ENCODE data around the gene SH3RF3. TPM values are rescaled to one million over a fixed set of nuclear protein-coding genes. Genes with fewer than 3 reads are reported as not detected.
"Not testable (repeated sequence)": the region's sequence is repeated elsewhere in the genome, so short reads cannot be mapped to it uniquely, and the experiment has no call there.

SH3RF3 gene
- total RNA-seq, 2 donors from 2014 or later: 0.05 TPM; not detected in 1

DNA sequence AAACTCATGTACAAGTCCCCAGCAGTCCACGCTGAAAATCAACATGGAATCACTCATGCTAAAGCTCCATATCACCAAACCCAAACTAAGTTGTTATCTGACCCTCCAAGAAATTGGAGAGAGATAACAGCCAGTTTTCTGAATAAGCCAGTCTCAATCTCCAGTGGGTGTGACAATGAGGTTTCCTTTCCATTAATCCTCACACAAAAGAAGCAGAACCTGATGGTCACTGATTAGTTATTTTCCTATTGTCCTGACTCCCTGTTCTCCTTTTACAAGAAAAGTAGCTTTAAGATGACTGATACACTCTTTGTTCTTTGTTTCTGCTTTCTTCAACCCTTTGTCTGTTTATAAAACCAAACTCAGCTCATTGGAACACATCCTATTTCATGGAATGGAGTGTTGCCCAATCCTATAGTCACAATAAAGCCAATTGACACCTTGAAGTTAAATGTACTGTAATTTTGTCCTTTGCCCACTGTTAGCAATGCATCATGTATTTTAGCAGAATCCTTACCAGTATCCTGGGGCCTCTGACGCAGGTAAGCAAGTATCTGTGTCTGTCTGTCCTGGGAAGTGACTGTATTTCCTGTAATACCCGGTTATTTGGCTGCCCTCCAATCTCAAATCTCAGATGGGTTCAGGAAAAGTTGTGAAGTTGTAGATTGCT is 30.6 kb upstream of the SH3RF3 start:
- H3K36me3 Mint-ChIP-seq: no peaks in the 10 kb centered on the region
- H3K4me3 Mint-ChIP-seq: no peak overlapping the region
- peaks cover 29 to 38% of the 10 kb centered on the region in 2 donors for H3K27me3 Mint-ChIP-seq
- DNase-seq (ENCODE audit: low spot score) (no peak), ATAC-seq (no peak)
- H3K27ac Mint-ChIP-seq: no peak overlapping the region
- peaks cover 0 to 3% of the 10 kb centered on the region in 2 donors for H3K4me1 Mint-ChIP-seq (ENCODE audit: low read depth in 2 of 2)
- peaks cover 5% of the 10 kb centered on the region for H3K9me3 Mint-ChIP-seq

DNA sequence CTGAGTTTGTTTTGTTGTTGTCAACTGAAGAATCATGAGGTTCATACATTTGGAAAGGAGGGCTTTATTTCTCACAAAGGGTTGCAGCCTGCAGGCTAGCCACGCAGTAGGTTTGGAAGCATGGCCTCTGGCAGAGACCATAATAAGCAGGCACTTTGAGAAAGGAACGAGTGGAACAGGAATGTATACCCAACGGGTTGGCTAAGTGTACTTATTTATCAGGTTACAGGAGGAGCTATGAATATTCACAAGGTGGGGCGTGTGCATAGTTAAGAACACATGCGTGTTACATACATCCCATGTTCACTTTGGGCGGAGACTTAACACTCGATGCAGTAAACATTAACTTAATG is 30.1 kb upstream of the SH3RF3 start:
- Mint-ChIP-seq H3K27ac (no peak overlapping the region), H3K4me3 (no peak overlapping the region), H3K9me3 (peaks cover 3% of the 10 kb centered on the region), H3K27me3 (peaks cover 30 to 38% of the 10 kb centered on the region in 2 donors), H3K4me1 (ENCODE audit: low read depth in 2 of 2) (peaks cover 0 to 3% of the 10 kb centered on the region in 2 donors), H3K36me3 (no peaks in the 10 kb centered on the region)
- ATAC-seq: no peak
- no peak for DNase-seq (ENCODE audit: low spot score)

DNA sequence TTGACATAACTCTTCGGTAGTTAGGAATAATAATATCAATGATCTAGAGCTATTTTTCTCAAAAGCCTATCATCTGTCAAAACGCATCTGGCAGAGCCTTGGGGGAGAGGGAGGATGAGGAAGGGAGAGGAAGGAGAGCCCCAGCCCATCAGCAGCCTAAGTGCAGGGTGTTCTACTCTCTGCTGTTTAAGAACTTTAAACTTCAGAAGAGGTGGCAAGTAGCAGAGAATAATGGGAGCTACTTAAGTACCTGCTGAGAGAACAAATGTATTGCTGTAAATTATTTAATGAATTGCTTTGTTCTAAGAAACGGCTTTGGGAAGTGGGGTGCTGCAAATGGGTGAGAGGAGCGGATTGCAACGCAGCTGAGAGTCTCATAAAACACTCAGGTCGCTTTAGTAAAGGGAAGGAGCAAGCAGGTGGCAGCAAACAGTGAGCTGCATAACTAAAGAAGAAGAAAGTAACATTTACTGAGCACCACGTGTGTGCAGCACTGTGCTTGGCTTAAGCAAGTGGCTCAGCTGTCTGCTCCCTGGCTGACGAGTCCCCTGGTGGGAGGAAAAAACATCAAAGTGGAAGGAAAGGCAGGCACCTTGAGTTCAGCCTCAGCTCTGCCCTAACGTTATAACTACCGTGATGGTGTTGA is 26.3 kb upstream of the SH3RF3 start:
- Mint-ChIP-seq H3K27me3 (peaks cover 27 to 38% of the 10 kb centered on the region in 2 donors), H3K27ac (no peak overlapping the region)

DNA sequence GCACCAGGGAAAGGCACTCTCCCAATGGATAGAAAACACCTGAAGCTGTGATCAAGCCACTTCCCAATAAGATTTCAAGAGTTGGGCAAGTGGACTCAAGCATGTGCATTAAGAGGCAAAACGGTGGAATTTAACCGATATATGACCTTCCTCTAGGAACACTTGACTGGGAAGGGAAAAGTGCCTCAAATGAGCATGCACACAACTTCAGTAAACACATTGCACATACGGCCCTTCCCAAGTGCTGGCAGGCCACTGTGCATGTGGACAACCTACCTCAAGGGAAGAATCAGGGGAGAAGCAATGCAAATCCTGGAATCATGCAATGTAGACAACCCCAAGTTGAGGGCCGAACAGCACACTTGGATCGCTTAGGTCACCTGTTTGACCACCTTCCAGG is 23.9 kb upstream of the SH3RF3 start:
- Mint-ChIP-seq H3K4me1 (ENCODE audit: low read depth in 2 of 2) (peaks cover 0 to 3% of the 10 kb centered on the region in 2 donors), H3K36me3 (no peaks in the 10 kb centered on the region), H3K9me3 (no peaks in the 10 kb centered on the region), H3K27me3 (peaks cover 17 to 22% of the 10 kb centered on the region in 2 donors), H3K4me3 (no peak overlapping the region), H3K27ac (no peak overlapping the region)
- ATAC-seq (no peak), DNase-seq (ENCODE audit: low spot score) (no peak)

More for the DNA sequence above, 26.3 kb upstream of the SH3RF3 start:
- Mint-ChIP-seq H3K9me3 (no peaks in the 10 kb centered on the region), H3K36me3 (no peaks in the 10 kb centered on the region), H3K4me1 (ENCODE audit: low read depth in 2 of 2) (peaks cover 0 to 3% of the 10 kb centered on the region in 2 donors), H3K4me3 (no peak overlapping the region)
- no peak for DNase-seq (ENCODE audit: low spot score)
- no peak for ATAC-seq

DNA sequence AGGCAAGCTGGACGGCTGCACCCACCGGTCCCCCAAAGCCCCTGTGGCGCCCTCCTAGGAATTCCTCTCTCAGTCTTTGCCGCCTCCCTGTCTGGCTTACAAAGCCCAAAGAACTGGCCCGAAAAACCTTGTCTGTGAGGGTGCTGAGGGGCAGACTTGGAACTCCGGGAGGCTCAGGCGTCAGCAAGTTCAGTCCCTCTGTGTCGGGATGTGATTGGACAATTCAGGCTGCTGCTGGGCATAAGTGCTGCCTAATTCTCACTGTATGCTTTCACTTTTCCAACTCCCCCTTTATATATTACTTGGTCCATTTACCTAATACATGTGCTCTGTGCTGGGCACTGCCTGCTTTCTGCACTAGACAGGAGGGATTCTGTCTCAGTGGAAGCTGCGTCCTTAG is 20.3 kb upstream of the SH3RF3 start:
- Mint-ChIP-seq H3K4me1 (ENCODE audit: low read depth in 2 of 2) (no peaks in the 10 kb centered on the region), H3K27me3 (no peaks in the 10 kb centered on the region), H3K9me3 (no peaks in the 10 kb centered on the region), H3K27ac (no peak overlapping the region), H3K36me3 (no peaks in the 10 kb centered on the region), H3K4me3 (no peak overlapping the region)
- DNase-seq (ENCODE audit: low spot score): no peak
- no peak for ATAC-seq

DNA sequence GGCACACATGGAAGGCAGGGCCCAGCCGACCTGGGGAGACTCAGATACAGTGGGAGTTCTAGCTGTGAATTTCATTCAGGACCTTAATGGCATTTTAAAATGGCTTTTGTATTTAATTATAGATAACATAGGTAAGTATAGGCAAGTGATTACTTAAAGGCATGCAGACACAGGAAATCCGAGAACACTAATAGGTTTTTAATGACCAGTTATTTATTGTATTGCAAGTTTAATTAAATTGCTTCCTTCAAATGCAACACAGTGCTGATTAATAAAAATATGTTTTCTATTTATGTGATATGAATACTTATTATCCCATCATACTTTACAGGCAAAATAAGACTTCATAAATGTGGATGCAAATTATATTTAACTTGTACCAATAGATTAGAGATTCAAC is 19.7 kb upstream of the SH3RF3 start:
- Mint-ChIP-seq H3K36me3 (no peaks in the 10 kb centered on the region), H3K4me3 (no peak overlapping the region), H3K27ac (no peak overlapping the region)

DNA sequence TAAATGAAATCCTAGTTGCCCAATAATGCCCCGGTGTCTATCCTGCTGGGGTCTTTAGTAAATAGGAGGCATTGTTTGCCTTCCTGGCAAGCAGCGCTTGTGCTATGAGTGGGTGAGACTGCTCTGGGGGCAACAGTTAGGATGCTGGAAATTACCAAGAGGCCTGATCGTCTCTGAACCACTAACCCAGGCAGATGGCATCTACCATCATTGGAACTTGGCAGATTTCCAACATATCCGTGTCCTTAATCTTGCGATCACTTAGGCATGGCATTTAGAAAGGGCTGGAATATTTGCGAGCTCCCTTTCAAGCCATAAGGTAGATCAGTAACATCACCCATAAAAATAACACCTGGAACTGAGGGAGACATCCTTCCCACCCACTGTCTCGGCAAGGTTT is 18.8 kb upstream of the SH3RF3 start:
- Mint-ChIP-seq H3K4me3 (no peak overlapping the region), H3K4me1 (ENCODE audit: low read depth in 2 of 2) (no peaks in the 10 kb centered on the region), H3K27me3 (peaks cover 5 to 8% of the 10 kb centered on the region in 2 donors), H3K9me3 (no peaks in the 10 kb centered on the region), H3K36me3 (no peaks in the 10 kb centered on the region), H3K27ac (no peak overlapping the region)
- no peak for DNase-seq (ENCODE audit: low spot score)
- ATAC-seq: no peak

More for the DNA sequence above, 19.7 kb upstream of the SH3RF3 start:
- Mint-ChIP-seq H3K9me3 (no peaks in the 10 kb centered on the region), H3K4me1 (ENCODE audit: low read depth in 2 of 2) (no peaks in the 10 kb centered on the region), H3K27me3 (no peaks in the 10 kb centered on the region)
- DNase-seq (ENCODE audit: low spot score): no peak
- no peak for ATAC-seq

DNA sequence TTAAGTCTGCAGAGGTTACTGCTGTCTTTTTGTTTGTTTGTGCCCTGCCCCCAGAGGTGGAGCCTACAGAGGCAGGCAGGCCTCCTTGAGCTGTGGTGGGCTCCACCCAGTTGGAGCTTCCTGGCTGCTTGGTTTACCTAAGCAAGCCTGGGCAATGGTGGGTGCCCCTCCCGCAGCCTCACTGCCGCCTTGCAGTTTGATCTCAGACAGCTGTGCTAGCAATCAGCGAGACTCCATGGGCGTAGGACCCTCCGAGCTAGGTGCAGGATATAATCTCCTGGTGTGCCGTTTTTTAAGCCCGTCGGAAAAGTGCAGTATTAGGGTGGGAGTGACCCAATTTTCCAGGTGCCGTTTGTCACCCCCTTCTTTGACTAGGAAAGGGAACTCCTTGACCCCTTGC is 11.8 kb upstream of the SH3RF3 start:
- H3K4me3 Mint-ChIP-seq; DNase-seq (ENCODE audit: low spot score); H3K36me3 Mint-ChIP-seq; H3K9me3 Mint-ChIP-seq; H3K27ac Mint-ChIP-seq; H3K4me1 Mint-ChIP-seq (ENCODE audit: low read depth in 2 of 2); ATAC-seq: not testable (repeated sequence)
- H3K27me3 Mint-ChIP-seq: peaks cover 18 to 28% of the 10 kb centered on the region in 2 donors

DNA sequence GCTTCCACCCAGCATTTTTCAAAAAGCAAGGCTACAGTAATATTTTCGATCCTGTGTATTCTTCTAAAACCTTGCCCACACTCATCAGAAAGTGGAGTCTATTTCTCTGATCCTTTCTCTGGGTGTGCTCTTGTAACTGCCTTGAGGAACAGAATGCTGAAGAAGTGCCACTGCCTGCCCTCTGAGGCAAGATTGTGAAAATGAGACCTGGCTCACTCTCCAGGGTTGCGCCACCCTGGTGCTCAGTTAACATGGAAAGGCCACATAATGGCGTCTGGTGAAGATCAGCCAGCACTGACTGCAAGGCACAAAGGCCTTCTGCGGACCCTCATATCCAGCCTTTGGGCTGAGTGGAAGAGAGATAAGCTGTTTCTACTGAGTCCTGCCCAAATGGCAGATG is 11.2 kb upstream of the SH3RF3 start:
- Mint-ChIP-seq H3K36me3 (no peaks in the 10 kb centered on the region), H3K27ac (no peak overlapping the region), H3K27me3 (peaks cover 18 to 30% of the 10 kb centered on the region in 2 donors), H3K4me3 (no peak overlapping the region), H3K4me1 (ENCODE audit: low read depth in 2 of 2) (no peaks in the 10 kb centered on the region), H3K9me3 (no peaks in the 10 kb centered on the region)
- DNase-seq (ENCODE audit: low spot score) (no peak), ATAC-seq (no peak)

DNA sequence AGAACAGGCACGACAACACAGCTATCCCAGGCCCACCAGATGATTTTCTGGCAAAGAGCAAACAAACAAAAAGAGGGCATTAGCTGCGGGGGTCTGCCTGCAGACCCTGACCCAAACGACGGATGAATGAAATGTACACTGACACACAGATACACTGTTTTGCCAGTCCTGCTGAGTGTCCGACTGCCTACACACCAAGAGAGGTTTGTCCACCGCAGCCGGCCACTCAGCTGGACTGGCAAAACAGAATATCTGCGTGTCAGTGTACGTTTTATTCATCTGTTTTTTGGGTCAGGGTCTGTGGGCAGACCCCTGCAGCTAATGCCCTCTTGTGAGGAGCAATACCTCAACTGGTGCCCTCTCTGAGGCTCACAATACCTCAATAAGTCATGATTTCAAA is 10.7 kb upstream of the SH3RF3 start:
- Mint-ChIP-seq H3K4me1 (ENCODE audit: low read depth in 2 of 2) (no peaks in the 10 kb centered on the region), H3K36me3 (no peaks in the 10 kb centered on the region), H3K9me3 (no peaks in the 10 kb centered on the region), H3K27ac (no peak overlapping the region), H3K27me3 (peaks cover 20 to 35% of the 10 kb centered on the region in 2 donors), H3K4me3 (no peak overlapping the region)
- DNase-seq (ENCODE audit: low spot score): no peak
- no peak for ATAC-seq

DNA sequence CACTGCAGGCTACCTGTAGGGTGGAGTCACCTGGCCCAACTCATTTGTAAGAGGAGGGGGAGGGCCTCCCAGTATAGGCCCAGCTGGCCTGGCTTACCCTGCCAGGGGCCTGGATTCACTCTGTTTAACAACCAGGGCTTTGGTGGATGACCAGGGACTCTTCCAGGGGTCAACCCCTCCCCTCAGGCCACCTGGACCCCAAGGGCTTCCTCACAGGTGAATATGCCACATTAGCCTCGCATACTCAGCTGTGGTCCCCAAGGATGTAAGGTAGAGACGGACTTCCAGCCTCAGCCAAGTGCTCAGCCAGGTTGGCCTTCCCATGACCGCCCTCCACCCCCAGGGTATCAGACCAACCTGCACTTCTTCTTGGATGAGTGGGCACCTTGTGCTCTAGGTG is 8.8 kb upstream of the SH3RF3 start:
- H3K9me3 Mint-ChIP-seq: no peaks in the 10 kb centered on the region
- no peak for DNase-seq (ENCODE audit: low spot score)
- no peaks in the 10 kb centered on the region for H3K36me3 Mint-ChIP-seq
- H3K27me3 Mint-ChIP-seq: peaks cover 17 to 33% of the 10 kb centered on the region in 2 donors
- no peak overlapping the region for H3K4me3 Mint-ChIP-seq
- H3K4me1 Mint-ChIP-seq (ENCODE audit: low read depth in 2 of 2): no peaks in the 10 kb centered on the region
- ATAC-seq: no peak
- no peak overlapping the region for H3K27ac Mint-ChIP-seq

DNA sequence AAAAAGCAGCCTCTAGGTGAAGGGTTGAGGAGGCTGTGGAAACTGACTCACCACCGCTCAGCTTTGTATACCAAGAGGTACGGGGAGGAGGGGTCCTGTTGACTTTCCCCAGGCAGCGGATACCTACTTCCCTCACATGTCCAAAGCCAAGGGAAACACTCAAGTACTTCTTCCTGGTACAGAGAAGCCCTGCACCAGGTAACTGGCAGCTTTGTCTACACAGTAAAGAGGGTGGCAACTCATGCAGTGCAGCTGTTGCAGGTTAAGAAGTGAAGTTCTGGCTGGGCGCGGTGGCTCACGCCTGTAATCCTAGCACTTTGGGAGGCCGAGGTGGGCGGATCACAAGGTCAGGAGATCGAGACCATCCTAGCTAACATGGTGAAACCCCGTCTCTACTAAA is 8.3 kb upstream of the SH3RF3 start:
- H3K27me3 Mint-ChIP-seq: peaks cover 14 to 36% of the 10 kb centered on the region in 2 donors
- not testable (repeated sequence) for H3K9me3 Mint-ChIP-seq; H3K4me1 Mint-ChIP-seq (ENCODE audit: low read depth in 2 of 2); ATAC-seq; DNase-seq (ENCODE audit: low spot score); H3K36me3 Mint-ChIP-seq; H3K27ac Mint-ChIP-seq; H3K4me3 Mint-ChIP-seq

DNA sequence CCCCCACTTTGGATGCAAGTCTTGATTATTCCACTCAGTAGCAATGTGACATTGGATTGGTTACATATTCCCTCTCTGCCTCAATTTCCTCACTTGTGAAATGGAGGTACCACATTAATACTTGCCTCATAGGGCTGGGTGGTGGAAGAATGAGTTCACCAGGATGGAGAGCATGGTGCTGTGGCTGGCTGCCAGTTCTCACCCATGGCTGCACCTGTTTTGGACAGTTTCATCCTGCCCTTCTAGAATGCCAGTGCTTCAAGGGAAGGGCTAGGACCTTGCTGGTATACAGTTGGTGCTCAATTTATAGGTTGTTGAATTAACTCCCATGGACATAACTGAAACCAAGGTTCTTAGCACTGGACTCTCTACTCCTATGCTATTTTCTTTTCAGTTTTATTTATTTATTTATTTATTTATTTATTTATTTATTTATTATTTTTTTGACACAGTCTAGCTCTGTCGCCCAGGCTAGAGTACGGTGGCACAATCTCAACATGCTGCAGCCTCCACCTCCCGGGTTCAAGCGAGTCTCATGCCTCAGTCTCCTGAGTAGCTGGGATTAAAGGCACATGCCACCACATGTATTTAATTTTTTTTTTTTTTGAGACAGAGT is 5.3 kb upstream of the SH3RF3 start:
- peaks cover 27 to 43% of the 10 kb centered on the region in 2 donors for H3K27me3 Mint-ChIP-seq

DNA sequence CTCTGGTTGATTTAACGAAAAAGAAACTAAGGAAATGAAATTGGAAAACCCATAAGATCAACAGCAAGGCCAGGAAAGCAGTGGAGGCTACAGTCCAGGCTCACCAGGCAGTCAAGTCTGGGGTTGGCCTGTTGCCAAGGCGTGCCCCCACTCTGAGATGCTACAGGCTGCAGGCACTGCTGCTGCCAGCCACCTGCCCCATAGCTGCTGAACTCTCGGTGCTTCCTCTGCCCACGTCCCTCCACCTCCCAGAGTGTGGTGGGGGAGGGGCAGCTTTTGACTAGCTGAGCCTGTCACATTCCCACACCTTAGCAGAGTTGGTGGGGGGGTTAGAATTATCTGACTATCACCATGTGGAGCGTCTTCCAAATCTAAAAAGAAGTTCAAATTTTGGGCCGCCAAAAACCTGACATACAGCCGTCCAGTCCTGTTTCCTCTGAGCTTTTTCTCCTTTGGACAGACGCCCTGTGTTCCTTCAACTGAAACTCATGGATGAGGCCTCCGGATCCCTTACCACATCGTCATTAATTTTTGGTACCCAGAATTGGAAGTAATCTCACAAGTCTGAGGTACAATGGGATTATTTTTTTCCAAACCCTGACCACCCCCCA is 3.9 kb upstream of the SH3RF3 start:
- H3K4me3 Mint-ChIP-seq: no peak overlapping the region
- H3K9me3 Mint-ChIP-seq: no peaks in the 10 kb centered on the region
- H3K27me3 Mint-ChIP-seq: peaks cover 24 to 38% of the 10 kb centered on the region in 2 donors
- H3K4me1 Mint-ChIP-seq (ENCODE audit: low read depth in 2 of 2): peaks cover 2 to 8% of the 10 kb centered on the region in 2 donors
- no peaks in the 10 kb centered on the region for H3K36me3 Mint-ChIP-seq
- no peak overlapping the region for H3K27ac Mint-ChIP-seq
- ATAC-seq (no peak), DNase-seq (ENCODE audit: low spot score) (no peak)

More for the DNA sequence above, 5.3 kb upstream of the SH3RF3 start:
- ATAC-seq (no peak), DNase-seq (ENCODE audit: low spot score) (no peak)
- no peak overlapping the region for H3K4me3 Mint-ChIP-seq
- peaks cover 0 to 6% of the 10 kb centered on the region in 2 donors for H3K4me1 Mint-ChIP-seq (ENCODE audit: low read depth in 2 of 2)
- H3K27ac Mint-ChIP-seq: no peak overlapping the region
- H3K36me3 Mint-ChIP-seq: no peaks in the 10 kb centered on the region
- no peaks in the 10 kb centered on the region for H3K9me3 Mint-ChIP-seq

Measured in natural killer cell treated with Interleukin-12 subunit alpha and Interleukin-12 subunit beta and Interleukin-15 and Interleukin-18, amount 100 ng/mL, for 72 hours (primary cell).